Measurements from ENCODE around the gene NRG3.

Gene NRG3

GRCh38 chr10:82212753-82213152 lies 337.8 kb downstream of the NRG3 start:
- H3K4me3 Mint-ChIP-seq = no peak overlapping the region
- no peak overlapping the region for H3K27ac Mint-ChIP-seq
- no peaks in the 10 kb centered on the region for H3K36me3 Mint-ChIP-seq (ENCODE audit: low read depth)
- H3K27me3 Mint-ChIP-seq = no peaks in the 10 kb centered on the region
- no peaks in the 10 kb centered on the region for H3K4me1 Mint-ChIP-seq (ENCODE audit: low read depth)
- DNase-seq = no peak
- peaks cover 4% of the 10 kb centered on the region for H3K9me3 Mint-ChIP-seq

DNA sequence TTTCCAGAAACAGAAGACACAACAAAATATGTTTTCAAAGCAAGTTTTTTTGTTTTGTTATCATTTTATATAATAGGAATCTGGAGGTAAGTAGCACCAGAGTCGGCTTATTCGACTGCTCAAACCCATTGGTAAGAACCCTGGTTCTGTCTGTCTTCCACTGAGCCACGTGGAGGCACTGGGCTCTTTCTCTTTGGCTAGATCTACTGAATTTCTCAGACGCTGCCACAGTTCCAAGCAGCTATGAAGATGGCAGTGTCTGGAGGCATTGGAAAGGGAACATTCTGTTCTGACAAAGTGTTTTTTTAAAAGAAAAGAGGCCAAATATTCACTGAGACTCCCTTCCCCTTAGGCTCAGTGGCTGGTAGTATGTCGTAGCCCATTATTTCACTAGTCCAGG lies 338.8 kb downstream of the NRG3 start:
- Mint-ChIP-seq H3K27me3 (no peaks in the 10 kb centered on the region), H3K9me3 (no peaks in the 10 kb centered on the region), H3K4me1 (ENCODE audit: low read depth) (no peaks in the 10 kb centered on the region), H3K4me3 (no peak overlapping the region), H3K27ac (no peak overlapping the region), H3K36me3 (ENCODE audit: low read depth) (no peaks in the 10 kb centered on the region)
- DNase-seq = no peak

GRCh38 chr10:82221056-82221455 lies 346.1 kb downstream of the NRG3 start:
- Mint-ChIP-seq H3K36me3 (ENCODE audit: low read depth) (no peaks in the 10 kb centered on the region), H3K4me1 (ENCODE audit: low read depth) (no peaks in the 10 kb centered on the region), H3K9me3 (no peaks in the 10 kb centered on the region), H3K27me3 (no peaks in the 10 kb centered on the region), H3K27ac (no peak overlapping the region), H3K4me3 (no peak overlapping the region)
- no peak for DNase-seq

GRCh38 chr10:82221601-82222149 lies 346.7 kb downstream of the NRG3 start:
- Mint-ChIP-seq H3K9me3 (no peaks in the 10 kb centered on the region), H3K4me1 (ENCODE audit: low read depth) (no peaks in the 10 kb centered on the region), H3K4me3 (no peak overlapping the region), H3K27me3 (no peaks in the 10 kb centered on the region), H3K36me3 (ENCODE audit: low read depth) (no peaks in the 10 kb centered on the region), H3K27ac (no peak overlapping the region)
- no peak for DNase-seq

- DNase-seq = no peak
- Mint-ChIP-seq H3K4me1 (ENCODE audit: low read depth) (no peaks in the 10 kb centered on the region), H3K4me3 (no peak overlapping the region), H3K27me3 (no peaks in the 10 kb centered on the region), H3K27ac (no peak overlapping the region), H3K9me3 (no peaks in the 10 kb centered on the region), H3K36me3 (ENCODE audit: low read depth) (no peaks in the 10 kb centered on the region)
Observed at GRCh38 chr10:82228701-82229100, 353.7 kb downstream of the NRG3 start.

DNA sequence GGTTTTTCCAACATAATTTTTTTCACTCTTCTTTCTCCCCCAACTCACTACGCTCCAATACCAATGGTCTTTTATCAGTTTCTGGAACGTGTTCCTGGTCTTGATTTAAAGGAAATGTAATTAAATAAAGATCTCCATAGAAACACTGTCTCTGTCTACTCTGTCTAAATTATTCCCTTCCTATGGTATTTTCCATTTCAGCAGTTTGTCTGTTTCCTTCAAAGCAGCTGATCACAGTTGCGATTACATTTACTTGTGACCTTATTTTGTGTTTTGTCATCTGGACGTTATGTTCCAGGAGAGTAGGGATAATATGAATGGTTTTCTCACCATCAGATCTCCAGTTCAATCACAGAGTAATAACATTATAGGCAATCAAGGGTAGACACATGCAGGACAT lies 359.2 kb downstream of the NRG3 start:
- H3K9me3 Mint-ChIP-seq = peaks cover 2% of the 10 kb centered on the region
- no peak overlapping the region for H3K4me3 Mint-ChIP-seq
- H3K27ac Mint-ChIP-seq = no peak overlapping the region
- no peak for DNase-seq
- no peaks in the 10 kb centered on the region for H3K27me3 Mint-ChIP-seq
- no peaks in the 10 kb centered on the region for H3K4me1 Mint-ChIP-seq (ENCODE audit: low read depth)
- H3K36me3 Mint-ChIP-seq (ENCODE audit: low read depth) = no peaks in the 10 kb centered on the region

GRCh38 chr10:82236084-82236731 lies 361.2 kb downstream of the NRG3 start:
- Mint-ChIP-seq H3K27me3 (no peaks in the 10 kb centered on the region), H3K4me3 (no peak overlapping the region), H3K27ac (no peak overlapping the region), H3K4me1 (ENCODE audit: low read depth) (no peaks in the 10 kb centered on the region), H3K36me3 (ENCODE audit: low read depth) (no peaks in the 10 kb centered on the region), H3K9me3 (peaks cover 2% of the 10 kb centered on the region)
- DNase-seq = no peak

DNA sequence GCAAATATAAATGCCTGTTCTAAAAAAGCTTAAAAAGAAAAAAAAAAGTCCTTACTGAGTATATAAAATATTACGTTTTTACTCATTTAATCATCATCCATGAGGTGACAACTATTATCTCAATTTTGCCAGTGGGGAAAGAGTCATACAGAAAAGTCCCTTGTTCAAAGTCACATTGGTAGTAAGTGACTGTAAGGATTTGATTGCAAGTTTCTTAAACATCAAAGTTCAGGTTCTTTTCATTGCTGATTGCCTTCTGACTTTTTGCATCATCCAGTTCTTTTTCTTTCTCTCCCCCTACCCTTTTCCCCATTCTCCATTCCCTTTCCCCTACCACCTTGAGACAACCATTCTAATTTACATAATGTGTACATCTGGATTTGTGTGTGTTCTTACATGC lies 363.3 kb downstream of the NRG3 start:
- H3K27ac Mint-ChIP-seq = no peak overlapping the region
- DNase-seq = no peak
- no peak overlapping the region for H3K4me3 Mint-ChIP-seq
- H3K36me3 Mint-ChIP-seq (ENCODE audit: low read depth) = no peaks in the 10 kb centered on the region
- no peaks in the 10 kb centered on the region for H3K4me1 Mint-ChIP-seq (ENCODE audit: low read depth)
- peaks cover 2% of the 10 kb centered on the region for H3K9me3 Mint-ChIP-seq
- no peaks in the 10 kb centered on the region for H3K27me3 Mint-ChIP-seq

DNA sequence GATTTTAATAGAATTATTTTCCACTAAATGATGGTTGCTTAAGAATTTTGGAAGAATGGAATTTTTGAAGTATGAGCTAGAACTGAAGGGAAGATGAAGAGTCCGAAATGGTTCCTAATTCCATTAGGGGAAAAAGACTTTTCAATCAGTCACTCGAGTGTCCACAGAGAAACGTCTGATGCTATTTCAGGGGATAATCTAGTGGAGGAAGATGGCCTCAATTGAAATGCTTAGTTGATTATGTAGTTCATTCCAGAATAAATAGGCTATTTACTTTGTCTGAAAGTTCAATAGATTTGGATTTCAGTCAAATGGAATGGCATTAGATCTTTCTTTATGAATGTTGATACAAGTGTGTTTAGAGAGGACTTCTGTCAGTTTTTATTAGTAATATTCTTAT lies 365.4 kb downstream of the NRG3 start:
- H3K36me3 Mint-ChIP-seq (ENCODE audit: low read depth) = no peaks in the 10 kb centered on the region
- no peaks in the 10 kb centered on the region for H3K4me1 Mint-ChIP-seq (ENCODE audit: low read depth)
- H3K4me3 Mint-ChIP-seq = no peak overlapping the region
- DNase-seq = no peak
- no peak overlapping the region for H3K27ac Mint-ChIP-seq
- peaks cover 5% of the 10 kb centered on the region for H3K9me3 Mint-ChIP-seq
- no peaks in the 10 kb centered on the region for H3K27me3 Mint-ChIP-seq

DNA sequence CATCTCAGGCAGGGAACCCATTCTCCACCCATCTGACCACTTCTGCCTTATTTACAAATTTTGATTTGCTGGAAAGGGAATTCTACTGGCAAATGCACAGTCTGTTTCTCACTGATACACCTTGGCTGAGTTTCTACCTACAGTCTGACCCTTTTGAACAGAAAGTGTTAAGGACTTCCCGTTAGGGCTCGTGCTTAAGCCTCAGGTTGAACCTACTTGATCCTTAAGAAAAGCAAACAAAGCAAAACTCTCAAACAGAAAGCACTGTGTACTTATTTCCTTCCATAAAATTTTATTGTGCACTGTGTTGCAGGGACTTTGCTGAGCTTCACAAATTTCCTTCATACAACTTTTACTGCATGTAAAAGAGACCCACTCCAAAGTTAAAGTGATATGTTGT lies 367.8 kb downstream of the NRG3 start:
- Mint-ChIP-seq H3K36me3 (ENCODE audit: low read depth) (no peaks in the 10 kb centered on the region), H3K27ac (no peak overlapping the region), H3K4me3 (no peak overlapping the region), H3K9me3 (peaks cover 4% of the 10 kb centered on the region), H3K4me1 (ENCODE audit: low read depth) (no peaks in the 10 kb centered on the region), H3K27me3 (no peaks in the 10 kb centered on the region)
- DNase-seq = no peak

- Mint-ChIP-seq H3K27ac (no peak overlapping the region), H3K36me3 (ENCODE audit: low read depth) (no peaks in the 10 kb centered on the region), H3K9me3 (peaks cover 4% of the 10 kb centered on the region), H3K27me3 (no peaks in the 10 kb centered on the region), H3K4me1 (ENCODE audit: low read depth) (no peaks in the 10 kb centered on the region), H3K4me3 (no peak overlapping the region)
- DNase-seq = no peak
Observed at GRCh38 chr10:82245157-82245556, 370.2 kb downstream of the NRG3 start.

DNA sequence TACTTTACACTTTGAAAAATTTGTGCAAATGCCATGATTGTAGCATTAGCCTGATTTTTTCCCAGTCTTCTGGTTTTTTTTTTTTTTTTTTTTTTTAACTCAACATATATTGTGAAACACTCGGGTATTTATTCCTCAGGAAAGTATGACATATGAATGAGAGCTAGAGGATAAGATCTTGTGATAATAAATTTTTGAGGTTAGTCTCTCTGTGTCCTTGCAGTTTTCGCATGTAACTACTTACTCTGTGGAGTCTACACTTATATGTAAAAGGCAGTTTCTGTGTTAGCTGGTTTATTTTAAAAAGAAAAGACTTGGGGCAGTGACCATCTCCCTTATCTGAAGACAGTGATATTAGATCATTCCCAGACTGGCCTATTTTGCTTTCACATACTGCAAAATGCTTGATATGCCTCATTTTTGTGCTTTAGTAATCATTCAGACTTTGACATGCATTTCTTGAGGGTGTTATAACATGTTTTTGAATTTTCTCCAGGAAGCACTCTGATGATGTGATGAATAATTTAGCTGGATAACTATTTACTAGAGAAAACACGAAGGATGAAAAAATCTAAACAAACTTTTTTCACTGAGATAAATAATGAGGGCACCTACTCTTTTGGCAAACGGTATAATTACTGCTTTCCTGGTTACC lies 371.0 kb downstream of the NRG3 start:
- H3K27me3 Mint-ChIP-seq = no peaks in the 10 kb centered on the region
- no peaks in the 10 kb centered on the region for H3K36me3 Mint-ChIP-seq (ENCODE audit: low read depth)
- no peak overlapping the region for H3K27ac Mint-ChIP-seq
- H3K4me1 Mint-ChIP-seq (ENCODE audit: low read depth) = no peaks in the 10 kb centered on the region
- peaks cover 4% of the 10 kb centered on the region for H3K9me3 Mint-ChIP-seq
- no peak for DNase-seq
- no peak overlapping the region for H3K4me3 Mint-ChIP-seq

DNA sequence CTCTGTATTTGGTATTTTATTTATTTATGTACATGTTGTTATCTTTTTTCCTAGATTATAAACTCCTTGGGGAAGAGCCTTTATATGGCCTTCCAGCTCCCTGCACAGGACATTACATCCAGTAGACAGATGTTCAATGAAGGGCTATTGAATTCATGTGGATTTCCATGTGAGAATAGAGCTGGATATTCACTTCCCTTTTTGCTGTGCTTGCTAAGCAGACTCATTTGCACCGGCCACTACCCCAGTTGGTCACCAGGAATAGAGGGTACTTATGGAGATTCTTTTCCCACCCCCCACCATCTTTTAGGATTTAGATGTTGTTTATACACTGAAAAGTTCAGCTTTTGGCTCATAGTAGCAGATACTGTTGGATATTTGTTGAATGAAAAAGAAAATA lies 374.1 kb downstream of the NRG3 start:
- no peak for DNase-seq
- no peaks in the 10 kb centered on the region for H3K36me3 Mint-ChIP-seq (ENCODE audit: low read depth)
- no peaks in the 10 kb centered on the region for H3K27me3 Mint-ChIP-seq
- H3K27ac Mint-ChIP-seq = no peak overlapping the region
- no peaks in the 10 kb centered on the region for H3K9me3 Mint-ChIP-seq
- H3K4me3 Mint-ChIP-seq = no peak overlapping the region
- no peaks in the 10 kb centered on the region for H3K4me1 Mint-ChIP-seq (ENCODE audit: low read depth)

DNA sequence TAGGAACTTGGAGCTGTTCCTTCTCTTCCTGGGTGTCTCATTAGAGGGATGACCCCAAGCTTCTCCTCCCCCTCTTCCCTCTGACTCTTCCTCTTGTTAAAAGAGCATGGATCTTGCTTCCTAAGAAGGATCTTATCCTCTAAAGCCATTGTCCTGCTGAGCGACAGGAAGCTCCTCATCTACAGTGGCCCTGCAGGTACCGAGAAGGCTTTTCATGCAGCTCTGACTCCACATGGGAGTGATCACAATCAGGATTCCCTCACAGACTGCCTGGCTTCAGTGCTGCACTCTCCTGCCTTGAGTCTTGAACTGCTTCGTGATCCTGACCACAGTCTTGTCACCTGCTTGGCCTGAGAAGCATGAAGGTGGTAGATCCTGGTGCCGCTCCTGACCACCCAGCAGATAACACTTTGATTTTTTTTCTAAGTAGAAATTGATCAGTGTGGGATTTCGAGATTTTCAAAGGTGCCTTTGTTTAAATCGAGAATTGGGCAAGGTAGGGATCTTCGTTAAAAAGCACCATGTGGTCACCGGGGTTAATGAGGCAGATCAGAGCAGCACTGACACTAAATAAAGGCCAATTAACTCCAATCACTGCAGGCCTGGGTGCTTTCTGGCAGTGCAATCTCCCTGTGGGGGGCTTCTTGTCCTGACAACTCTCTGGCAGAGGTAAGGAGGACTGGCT lies 376.4 kb downstream of the NRG3 start:
- DNase-seq = no peak
- Mint-ChIP-seq H3K9me3 (peaks cover 5% of the 10 kb centered on the region), H3K27ac (no peak overlapping the region), H3K4me3 (no peak overlapping the region), H3K27me3 (no peaks in the 10 kb centered on the region), H3K4me1 (ENCODE audit: low read depth) (no peaks in the 10 kb centered on the region), H3K36me3 (ENCODE audit: low read depth) (no peaks in the 10 kb centered on the region)

GRCh38 chr10:82252081-82252480 lies 377.1 kb downstream of the NRG3 start:
- no peaks in the 10 kb centered on the region for H3K36me3 Mint-ChIP-seq (ENCODE audit: low read depth)
- DNase-seq = no peak
- H3K4me1 Mint-ChIP-seq (ENCODE audit: low read depth) = no peaks in the 10 kb centered on the region
- H3K27me3 Mint-ChIP-seq = no peaks in the 10 kb centered on the region
- no peak overlapping the region for H3K4me3 Mint-ChIP-seq
- H3K9me3 Mint-ChIP-seq = peaks cover 5% of the 10 kb centered on the region
- no peak overlapping the region for H3K27ac Mint-ChIP-seq
